GM12892 (cell line): Measurements from ENCODE around the gene HIGD2A.

Experiments
- POLR2A ChIP-seq: IDR thresholded peaks from 2 replicates; pipeline ENCODE4 v1.6.1; 2011; ENCODE audit warnings: low read depth, low read length, control low read depth
- POLR2AphosphoS5 ChIP-seq: IDR thresholded peaks from 2 replicates; pipeline ENCODE4 v1.6.1; 2011; ENCODE audit warnings: low read depth, low read length, control low read depth
- TAF1 ChIP-seq: IDR thresholded peaks from 2 replicates; pipeline ENCODE4 v1.6.1; 2011; ENCODE audit warnings: low read depth, mild to moderate bottlenecking, control low read depth, low read length, borderline replicate concordance

- peak; percentile 64; the same call in 1 of the 2 replicates for TF ChIP-seq POLR2A
- TF ChIP-seq POLR2AphosphoS5 = no peak
- TF ChIP-seq TAF1 = no peak
These were observed 27.7 kb downstream of the HIGD2A start, which contains the start of gene CLTB for GRCh38 chr5:176415952-176416924.
